CD4-positive, CD25-positive, alpha-beta regulatory T cell (primary cell): Measurements from ENCODE around the gene FAM241A. TPM values are rescaled to one million over a fixed set of nuclear protein-coding genes. Genes with fewer than 3 reads are reported as not detected.

ENCODE experiments used
- ATAC-seq, 2 donors: fragments of 150-1000 bp; cut with Tn5 transposase; one replicate each; pipeline ENCODE4 v1.10.0; 2021; ENCODE audit warnings: low read depth in 2 of 2, moderate number of reproducible peaks in 2 of 2, moderate library complexity in 1 of 2
- DNase-seq, 3 donors: peaks; one replicate each; pipeline versions ENCODE4 v3.0.0 to v3.0.0-alpha.2; 2012 to 2022; ENCODE audit warnings: mixed read lengths in 1 of 3
- H3K27ac ChIP-seq: one replicate; pipeline ENCODE4 v1.7.0; 2013; ENCODE audit warnings: mild to moderate bottlenecking, low read length; ENCODE audit not compliant: insufficient read depth, poor library complexity, severe bottlenecking
- H3K27me3 ChIP-seq: one replicate; pipeline ENCODE4 v1.7.0; 2013; ENCODE audit warnings: low read length; ENCODE audit not compliant: control insufficient read depth, insufficient read depth
- H3K36me3 ChIP-seq: one replicate; pipeline ENCODE4 v1.7.0; 2013; ENCODE audit warnings: mild to moderate bottlenecking, low read length, moderate library complexity; ENCODE audit not compliant: control insufficient read depth, insufficient read depth
- H3K4me1 ChIP-seq: 2 replicates; pipeline ENCODE4 v1.7.0; 2013; ENCODE audit warnings: mild to moderate bottlenecking, low read length; ENCODE audit not compliant: insufficient read depth, control insufficient read depth, poor library complexity, severe bottlenecking
- H3K4me3 ChIP-seq: one replicate; pipeline ENCODE4 v1.7.0; 2013; ENCODE audit warnings: low read depth, mild to moderate bottlenecking, low read length, moderate library complexity
- H3K9me3 ChIP-seq, 2 experiments: 1 replicate in 1 of 2; 2 replicates in 1 of 2; pipeline ENCODE4 v1.7.0; 2013; ENCODE audit warnings: low read length in 2 of 2, mild to moderate bottlenecking in 1 of 2, moderate library complexity in 1 of 2; ENCODE audit not compliant: control insufficient read depth in 2 of 2
- H3K27ac Mint-ChIP-seq, 3 donors: one replicate each; pipeline ENCODE4 v1.8.0; 2020 to 2022; ENCODE audit warnings: mild to moderate bottlenecking in 3 of 3, mixed read lengths in 3 of 3, moderate library complexity in 2 of 3
- H3K27me3 Mint-ChIP-seq: one replicate; pipeline ENCODE4 v1.8.0; 2022; ENCODE audit warnings: mild to moderate bottlenecking, mixed read lengths
- H3K36me3 Mint-ChIP-seq: one replicate; pipeline ENCODE4 v1.8.0; 2020; ENCODE audit warnings: mixed read lengths
- H3K4me1 Mint-ChIP-seq, 4 donors: one replicate each; pipeline ENCODE4 v1.8.0; 2020 to 2022; ENCODE audit warnings: mixed read lengths in 4 of 4, mild to moderate bottlenecking in 1 of 4
- H3K4me3 Mint-ChIP-seq, 4 donors: one replicate each; pipeline ENCODE4 v1.8.0; 2020 to 2022; ENCODE audit warnings: mild to moderate bottlenecking in 4 of 4, mixed read lengths in 4 of 4, moderate library complexity in 3 of 4
- H3K9me3 Mint-ChIP-seq, 7 donors: one replicate each; pipeline ENCODE4 v1.8.0; 2020 to 2022; ENCODE audit warnings: mixed read lengths in 7 of 7, mild to moderate bottlenecking in 3 of 7, moderate library complexity in 2 of 7
- polyA plus RNA-seq, 4 donors: library from polyadenylated mRNA; unstranded; fragments of 300-500 nt; fragmentation: Illumina TruSeq; gene quantifications; one replicate each; pipeline ENCODE4 v1.2.3, GENCODE V29; 2021
- total RNA-seq: library from RNA; stranded (reverse); gene quantifications from one replicate; pipeline ENCODE4 v1.2.3, GENCODE V29; 2022

FAM241A gene
- total and polyA plus RNA-seq, 5 donors from 2014 or later, result 3.0 to 4.9 (median 3.7) TPM

- no peak for ATAC-seq
- Histone ChIP-seq H3K4me1 (no peaks in the 10 kb centered on the region), H3K9me3 (no peaks in the 10 kb centered on the region), H3K4me3 (no peak overlapping the region), H3K27me3 (no peaks in the 10 kb centered on the region), H3K36me3 (no peaks in the 10 kb centered on the region), H3K27ac (no peak overlapping the region)
- H3K4me1 Mint-ChIP-seq, result peaks cover 0 to 5% (median under 1%) of the 10 kb centered on the region in 4 donors
- no peak overlapping the region for H3K4me3 Mint-ChIP-seq
- no peak for DNase-seq
- H3K9me3 Mint-ChIP-seq, result no peaks in the 10 kb centered on the region
- H3K27me3 Mint-ChIP-seq, result no peaks in the 10 kb centered on the region
- H3K27ac Mint-ChIP-seq, result no peak overlapping the region
- H3K36me3 Mint-ChIP-seq, result peaks cover 11% of the 10 kb centered on the region
Measured at GRCh38 chr4:112189754-112190153, 44.5 kb downstream of the FAM241A start.

- Histone ChIP-seq H3K9me3 (no peaks in the 10 kb centered on the region), H3K4me3 (no peak overlapping the region), H3K36me3 (no peaks in the 10 kb centered on the region), H3K27me3 (no peaks in the 10 kb centered on the region), H3K4me1 (no peaks in the 10 kb centered on the region), H3K27ac (no peak overlapping the region)
- Mint-ChIP-seq H3K36me3 (peaks cover 11% of the 10 kb centered on the region), H3K27me3 (no peaks in the 10 kb centered on the region), H3K4me1 (peaks cover 0 to 5% (median under 1%) of the 10 kb centered on the region in 4 donors), H3K4me3 (no peak overlapping the region), H3K9me3 (no peaks in the 10 kb centered on the region), H3K27ac (no peak overlapping the region)
- DNase-seq (no peak), ATAC-seq (no peak)
Measured at GRCh38 chr4:112190684-112191083, 45.4 kb downstream of the FAM241A start.

GRCh38 chr4:112196461-112196860 lies 51.2 kb downstream of the FAM241A start:
- Mint-ChIP-seq H3K27ac (no peak overlapping the region), H3K4me3 (no peak overlapping the region), H3K9me3 (no peaks in the 10 kb centered on the region), H3K27me3 (no peaks in the 10 kb centered on the region), H3K4me1 (peaks cover 0 to 17% (median 6%) of the 10 kb centered on the region in 4 donors), H3K36me3 (no peaks in the 10 kb centered on the region)
- no peaks in the 10 kb centered on the region for H3K9me3 ChIP-seq
- no peak for ATAC-seq
- H3K4me1 ChIP-seq, result no peaks in the 10 kb centered on the region
- no peak for DNase-seq
- no peaks in the 10 kb centered on the region for H3K27me3 ChIP-seq
- H3K27ac ChIP-seq, result no peak overlapping the region
- no peak overlapping the region for H3K4me3 ChIP-seq
- no peaks in the 10 kb centered on the region for H3K36me3 ChIP-seq

- Mint-ChIP-seq H3K4me3 (no peak overlapping the region), H3K27ac (no peak overlapping the region), H3K4me1 (peaks cover 0 to 17% (median 6%) of the 10 kb centered on the region in 4 donors), H3K9me3 (no peaks in the 10 kb centered on the region), H3K36me3 (no peaks in the 10 kb centered on the region), H3K27me3 (no peaks in the 10 kb centered on the region)
- no peaks in the 10 kb centered on the region for H3K4me1 ChIP-seq
- no peak for ATAC-seq
- H3K27ac ChIP-seq, result no peak overlapping the region
- no peaks in the 10 kb centered on the region for H3K36me3 ChIP-seq
- no peak for DNase-seq
- H3K27me3 ChIP-seq, result no peaks in the 10 kb centered on the region
- H3K4me3 ChIP-seq, result no peak overlapping the region
- no peaks in the 10 kb centered on the region for H3K9me3 ChIP-seq
Measured at GRCh38 chr4:112199041-112199440, 53.8 kb downstream of the FAM241A start.

GRCh38 chr4:112201915-112202505 lies 56.8 kb downstream of the FAM241A start:
- Histone ChIP-seq H3K27ac (no peak overlapping the region), H3K4me3 (no peak overlapping the region), H3K36me3 (no peaks in the 10 kb centered on the region), H3K4me1 (no peaks in the 10 kb centered on the region), H3K9me3 (no peaks in the 10 kb centered on the region), H3K27me3 (no peaks in the 10 kb centered on the region)
- H3K9me3 Mint-ChIP-seq, result no peaks in the 10 kb centered on the region
- peaks cover 0 to 17% (median 6%) of the 10 kb centered on the region in 4 donors for H3K4me1 Mint-ChIP-seq
- ATAC-seq (no peak), DNase-seq (no peak)
- H3K27ac Mint-ChIP-seq, result no peak overlapping the region
- H3K27me3 Mint-ChIP-seq, result no peaks in the 10 kb centered on the region
- H3K36me3 Mint-ChIP-seq, result no peaks in the 10 kb centered on the region
- no peak overlapping the region for H3K4me3 Mint-ChIP-seq

- Histone ChIP-seq H3K27me3 (no peaks in the 10 kb centered on the region), H3K9me3 (no peaks in the 10 kb centered on the region), H3K27ac (no peak overlapping the region), H3K36me3 (no peaks in the 10 kb centered on the region), H3K4me1 (no peaks in the 10 kb centered on the region), H3K4me3 (no peak overlapping the region)
- H3K27ac Mint-ChIP-seq, result no peak overlapping the region
- H3K4me1 Mint-ChIP-seq, result peaks cover 0 to 17% (median 6%) of the 10 kb centered on the region in 4 donors
- ATAC-seq (no peak), DNase-seq (no peak)
- no peaks in the 10 kb centered on the region for H3K9me3 Mint-ChIP-seq
- no peaks in the 10 kb centered on the region for H3K27me3 Mint-ChIP-seq
- H3K36me3 Mint-ChIP-seq, result no peaks in the 10 kb centered on the region
- H3K4me3 Mint-ChIP-seq, result no peak overlapping the region
Measured at GRCh38 chr4:112203593-112203992, 58.3 kb downstream of the FAM241A start.

GRCh38 chr4:112206431-112206830 lies 61.2 kb downstream of the FAM241A start:
- H3K27ac Mint-ChIP-seq, result no peak overlapping the region
- Histone ChIP-seq H3K27me3 (no peaks in the 10 kb centered on the region), H3K9me3 (no peaks in the 10 kb centered on the region), H3K27ac (no peak overlapping the region), H3K36me3 (no peaks in the 10 kb centered on the region), H3K4me3 (no peak overlapping the region), H3K4me1 (no peaks in the 10 kb centered on the region)
- no peaks in the 10 kb centered on the region for H3K4me1 Mint-ChIP-seq
- ATAC-seq (no peak), DNase-seq (no peak)
- H3K36me3 Mint-ChIP-seq, result no peaks in the 10 kb centered on the region
- peaks cover 5% of the 10 kb centered on the region for H3K27me3 Mint-ChIP-seq
- H3K4me3 Mint-ChIP-seq, result no peak overlapping the region
- H3K9me3 Mint-ChIP-seq, result no peaks in the 10 kb centered on the region
